ENCODE results near the gene PLA2G4B.

The PLA2G4B gene

DNA sequence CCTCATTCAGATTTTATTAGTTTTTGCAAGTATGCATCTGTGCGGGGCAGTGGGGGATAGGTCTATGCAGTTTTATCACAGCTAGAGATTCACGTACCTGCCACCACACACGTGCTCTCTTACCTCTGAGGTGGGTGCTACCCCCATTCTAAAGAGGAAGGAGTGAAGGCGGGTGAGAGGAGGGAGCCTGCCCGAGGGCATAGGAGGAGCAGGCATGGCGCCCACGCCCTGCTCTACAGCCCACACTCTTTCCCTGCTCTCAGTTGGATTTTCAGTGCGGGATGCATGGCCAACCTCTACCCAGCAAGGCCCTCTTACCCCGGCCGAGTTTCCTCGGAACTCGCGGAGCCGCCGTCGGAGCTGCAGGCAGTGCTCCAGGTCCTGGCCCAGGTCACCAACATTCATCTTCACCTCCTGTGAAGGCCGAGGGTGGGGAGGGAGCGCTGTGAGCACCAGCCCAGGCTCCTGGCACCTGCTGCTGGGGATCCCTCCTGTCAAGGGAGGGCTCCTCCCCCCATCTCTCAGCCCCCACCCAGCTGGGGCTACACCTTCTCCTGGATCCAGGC, 26.9 kb downstream of the PLA2G4B start:
- TF ChIP-seq, protein P1, sequence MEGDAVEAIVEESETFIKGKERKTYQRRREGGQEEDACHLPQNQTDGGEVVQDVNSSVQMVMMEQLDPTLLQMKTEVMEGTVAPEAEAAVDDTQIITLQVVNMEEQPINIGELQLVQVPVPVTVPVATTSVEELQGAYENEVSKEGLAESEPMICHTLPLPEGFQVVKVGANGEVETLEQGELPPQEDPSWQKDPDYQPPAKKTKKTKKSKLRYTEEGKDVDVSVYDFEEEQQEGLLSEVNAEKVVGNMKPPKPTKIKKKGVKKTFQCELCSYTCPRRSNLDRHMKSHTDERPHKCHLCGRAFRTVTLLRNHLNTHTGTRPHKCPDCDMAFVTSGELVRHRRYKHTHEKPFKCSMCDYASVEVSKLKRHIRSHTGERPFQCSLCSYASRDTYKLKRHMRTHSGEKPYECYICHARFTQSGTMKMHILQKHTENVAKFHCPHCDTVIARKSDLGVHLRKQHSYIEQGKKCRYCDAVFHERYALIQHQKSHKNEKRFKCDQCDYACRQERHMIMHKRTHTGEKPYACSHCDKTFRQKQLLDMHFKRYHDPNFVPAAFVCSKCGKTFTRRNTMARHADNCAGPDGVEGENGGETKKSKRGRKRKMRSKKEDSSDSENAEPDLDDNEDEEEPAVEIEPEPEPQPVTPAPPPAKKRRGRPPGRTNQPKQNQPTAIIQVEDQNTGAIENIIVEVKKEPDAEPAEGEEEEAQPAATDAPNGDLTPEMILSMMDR (IDR thresholded peaks at IDR 0.05; ENCODE audit: insufficient read depth, low read length, poor library complexity, severe bottlenecking), result no peak
- H3K4me3 ChIP-seq (replicated peaks; ENCODE audit: low read depth, low read length), result no peak overlapping the region
- DNase-seq (ENCODE audit: extremely low read depth, insufficient read length), result no peak
- H3K36me3 ChIP-seq (ENCODE audit: control insufficient read depth, insufficient read depth, low read length), result no peaks in the 10 kb centered on the region
- no peaks in the 10 kb centered on the region; the same call in 1 of the 2 replicates for H3K27me3 ChIP-seq (replicated peaks; ENCODE audit: control insufficient read depth, insufficient read depth, low read length)

DNA sequence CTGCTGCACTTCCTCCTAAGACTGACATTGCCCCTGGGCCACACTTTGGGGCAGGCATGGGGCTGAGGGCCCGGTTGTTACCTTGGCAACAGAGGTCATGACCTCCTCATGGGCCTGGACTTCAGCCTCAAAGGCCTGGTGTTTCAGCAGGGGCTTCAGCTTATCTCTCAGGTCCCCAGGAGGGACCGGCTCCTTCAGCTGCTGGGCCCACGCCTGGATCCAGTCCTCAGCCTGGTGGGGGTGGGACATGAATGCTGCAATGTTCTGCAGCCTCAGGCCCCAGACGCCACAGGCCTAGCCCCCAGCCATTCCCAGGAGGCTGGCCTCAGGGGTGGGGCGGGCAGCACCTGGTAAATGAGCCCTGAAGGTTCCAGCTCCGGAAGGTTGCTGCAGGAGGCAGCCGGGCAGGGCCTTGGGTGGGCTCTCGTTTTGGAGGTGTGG, 27.6 kb downstream of the PLA2G4B start:
- no peak for DNase-seq (ENCODE audit: extremely low read depth, insufficient read length)
- Histone ChIP-seq H3K4me3 (replicated peaks; ENCODE audit: low read depth, low read length) (no peak overlapping the region), H3K27me3 (replicated peaks; ENCODE audit: control insufficient read depth, insufficient read depth, low read length) (no peaks in the 10 kb centered on the region; the same call in 1 of the 2 replicates), H3K36me3 (ENCODE audit: control insufficient read depth, insufficient read depth, low read length) (no peaks in the 10 kb centered on the region)
- TF ChIP-seq, protein P1 (IDR thresholded peaks at IDR 0.05; ENCODE audit: insufficient read depth, low read length, poor library complexity, severe bottlenecking), result no peak

DNA sequence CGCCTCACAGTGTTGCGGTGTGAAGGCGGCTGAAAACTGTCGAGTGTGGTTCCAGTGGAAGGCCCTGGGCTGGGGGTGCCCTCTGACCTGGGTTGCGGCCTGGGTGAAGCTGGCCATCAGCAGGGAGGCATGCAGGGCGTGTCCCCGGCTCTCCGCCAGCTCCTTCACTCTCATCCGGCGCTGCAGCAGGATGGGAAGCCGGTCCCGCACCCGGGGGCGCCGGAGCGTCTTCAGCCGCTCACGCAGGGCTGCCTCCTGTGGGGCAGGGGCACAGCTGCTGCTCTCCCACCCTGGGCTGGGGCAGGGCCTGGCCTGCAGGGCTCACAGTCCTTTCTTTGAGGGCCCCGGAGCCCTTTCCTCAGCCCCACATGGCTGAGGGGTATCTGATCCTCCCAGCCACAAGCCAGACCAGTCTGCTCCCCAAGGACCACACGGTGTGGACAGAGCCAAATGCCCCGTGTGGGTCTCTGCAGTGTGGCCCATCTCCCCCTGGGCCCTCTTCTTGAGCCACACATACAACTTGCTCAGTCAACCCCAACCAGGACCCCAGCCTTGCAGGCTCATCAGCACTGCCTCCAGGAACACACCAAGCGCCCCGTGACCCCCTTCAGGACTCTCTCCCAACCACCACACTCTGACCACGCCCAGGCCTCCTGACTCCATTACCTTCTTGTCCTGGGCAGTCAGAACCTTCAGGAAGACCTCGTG, 28.4 kb downstream of the PLA2G4B start:
- Histone ChIP-seq H3K36me3 (ENCODE audit: control insufficient read depth, insufficient read depth, low read length) (no peaks in the 10 kb centered on the region), H3K4me3 (replicated peaks; ENCODE audit: low read depth, low read length) (no peak overlapping the region), H3K27me3 (replicated peaks; ENCODE audit: control insufficient read depth, insufficient read depth, low read length) (no peaks in the 10 kb centered on the region; the same call in 1 of the 2 replicates)
- no peak for DNase-seq (ENCODE audit: extremely low read depth, insufficient read length)
- TF ChIP-seq, protein P1 (IDR thresholded peaks at IDR 0.05; ENCODE audit: insufficient read depth, low read length, poor library complexity, severe bottlenecking), result no peak

DNA sequence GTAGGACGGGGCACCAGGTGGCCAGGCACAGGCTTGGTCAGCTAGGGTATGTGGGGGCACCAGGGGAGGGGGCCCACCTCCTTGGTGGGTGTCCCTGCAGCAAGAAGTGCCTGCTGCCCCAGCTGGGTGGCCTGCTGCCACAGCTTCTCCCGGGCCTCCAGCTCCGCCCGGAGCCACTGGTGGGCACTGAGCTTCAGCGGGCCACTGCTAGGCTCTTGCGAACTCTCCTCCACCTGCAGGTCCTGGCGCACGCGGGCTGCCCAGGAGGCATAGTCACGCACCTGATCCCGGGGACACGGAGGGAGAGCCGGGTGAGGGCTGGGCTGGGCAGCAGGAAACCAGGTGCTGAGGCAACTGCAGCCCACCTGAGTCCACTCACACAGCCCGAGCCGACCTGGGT, 29.7 kb downstream of the PLA2G4B start:
- no peak for DNase-seq (ENCODE audit: extremely low read depth, insufficient read length)
- Histone ChIP-seq H3K27me3 (replicated peaks; ENCODE audit: control insufficient read depth, insufficient read depth, low read length) (no peaks in the 10 kb centered on the region; the same call in 1 of the 2 replicates), H3K36me3 (ENCODE audit: control insufficient read depth, insufficient read depth, low read length) (no peaks in the 10 kb centered on the region), H3K4me3 (replicated peaks; ENCODE audit: low read depth, low read length) (no peak overlapping the region)
- TF ChIP-seq, protein P1 (IDR thresholded peaks at IDR 0.05; ENCODE audit: insufficient read depth, low read length, poor library complexity, severe bottlenecking), result no peak

DNA sequence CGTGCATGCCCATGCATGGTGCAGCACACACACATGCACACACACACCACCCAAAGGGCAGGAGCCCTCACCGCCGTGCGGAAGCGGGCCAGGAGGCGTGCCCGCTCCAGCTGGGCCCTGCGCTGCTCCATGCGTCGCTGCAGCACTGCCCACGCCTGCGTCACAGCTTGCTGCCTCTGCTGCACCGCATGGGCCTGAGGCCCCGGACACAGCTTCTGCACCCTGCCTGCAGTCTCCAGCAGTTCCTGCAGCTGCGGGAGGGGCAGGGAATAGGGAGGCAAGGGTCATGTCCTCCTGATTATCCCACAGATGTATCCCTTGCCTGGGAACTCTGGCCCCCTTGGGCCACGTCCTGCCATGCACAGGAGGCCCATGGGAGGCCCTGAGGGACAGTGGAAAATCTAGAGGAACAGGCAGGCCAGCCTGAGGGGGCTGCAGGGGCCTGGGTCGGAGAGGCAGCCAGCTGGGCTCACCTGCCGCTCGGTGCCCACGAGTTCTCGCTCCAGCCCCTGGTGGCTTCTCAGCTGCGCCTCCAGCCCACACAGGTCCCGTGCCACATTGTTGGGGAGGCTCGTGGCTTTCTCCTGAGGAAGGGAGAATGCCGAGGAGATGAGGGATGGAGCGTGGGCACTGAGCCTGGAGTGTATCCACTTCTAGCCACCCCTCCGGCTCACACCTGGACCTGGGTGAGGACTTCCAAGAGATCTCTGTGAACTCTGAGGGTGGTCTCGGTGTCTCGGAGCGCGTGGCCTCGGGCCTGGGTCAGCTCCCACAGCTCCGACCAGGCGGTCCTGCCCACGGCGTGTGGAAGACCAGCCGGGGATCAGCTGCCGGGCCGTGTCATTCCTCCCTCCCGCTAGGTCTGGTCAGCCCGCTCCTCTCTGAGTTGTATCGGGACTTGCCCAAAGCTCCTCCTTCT, 31.4 kb downstream of the PLA2G4B start:
- Histone ChIP-seq H3K4me3 (replicated peaks; ENCODE audit: low read depth, low read length) (no peak overlapping the region), H3K27me3 (replicated peaks; ENCODE audit: control insufficient read depth, insufficient read depth, low read length) (no peaks in the 10 kb centered on the region; the same call in 1 of the 2 replicates), H3K36me3 (ENCODE audit: control insufficient read depth, insufficient read depth, low read length) (no peaks in the 10 kb centered on the region)
- DNase-seq (ENCODE audit: extremely low read depth, insufficient read length), result no peak
- TF ChIP-seq, protein P1 (IDR thresholded peaks at IDR 0.05; ENCODE audit: insufficient read depth, low read length, poor library complexity, severe bottlenecking), result no peak
